IPS DF 6.9 (cell line): ENCODE data around the gene ATAD3A.
"Not testable (repeated sequence)": the region's sequence is repeated elsewhere in the genome, so short reads cannot be mapped to it uniquely, and the experiment has no call there.

Experiments
- DNase-seq: peaks from one replicate; pipeline ENCODE4 v3.0.0-alpha.2; 2013; ENCODE audit warnings: low read depth, low spot score
- H3K27ac ChIP-seq: one replicate; pipeline ENCODE4 v1.5.1; 2013; ENCODE audit warnings: low read length, control low read depth
- H3K27me3 ChIP-seq: 2 replicates; pipeline ENCODE4 v1.6.1; 2013; ENCODE audit warnings: mild to moderate bottlenecking, low read length; ENCODE audit not compliant: control insufficient read depth, insufficient read depth
- H3K36me3 ChIP-seq: 2 replicates; pipeline ENCODE4 v1.6.1; 2013; ENCODE audit warnings: low read length; ENCODE audit not compliant: control insufficient read depth, insufficient read depth
- H3K4me1 ChIP-seq: 2 replicates; pipeline ENCODE4 v1.6.1; 2013; ENCODE audit warnings: low read length; ENCODE audit not compliant: control insufficient read depth, insufficient read depth
- H3K4me3 ChIP-seq: 2 replicates; pipeline ENCODE4 v1.5.1; 2013; ENCODE audit warnings: mild to moderate bottlenecking, low read length
- H3K9me3 ChIP-seq: 2 replicates; pipeline ENCODE4 v1.6.1; 2013; ENCODE audit warnings: low read length, inconsistent platforms; ENCODE audit not compliant: control insufficient read depth, insufficient read depth
- WGBS: extraction: QIAGEN DNeasy Blood & Tissue Kit; methylation state at CpG from one replicate; pipeline ENCODE4 v1.1.7; 2013; ENCODE audit warnings: mixed read lengths, missing lambda C conversion rate; ENCODE audit not compliant: insufficient read length, insufficient coverage; 5-methylcytosine and 5-hydroxymethylcytosine counted together

Gene ATAD3A

GRCh38 chr1:1479547-1480487 is 32.1 kb upstream of the ATAD3A start:
- Histone ChIP-seq H3K4me1 (no peaks in the 10 kb centered on the region), H3K4me3 (no peak overlapping the region), H3K27me3 (no peaks in the 10 kb centered on the region), H3K9me3 (no peaks in the 10 kb centered on the region), H3K27ac (no peak overlapping the region), H3K36me3 (peaks cover 37% of the 10 kb centered on the region)
- no peak for DNase-seq
- no CpG with 5 or more reads among the region's 42 CpGs for WGBS

GRCh38 chr1:1480488-1480867 is 31.5 kb upstream of the ATAD3A start:
- H3K9me3 ChIP-seq, H3K4me1 ChIP-seq, H3K4me3 ChIP-seq, DNase-seq, H3K27me3 ChIP-seq, H3K27ac ChIP-seq: not testable (repeated sequence)
- peaks cover 39% of the 10 kb centered on the region for H3K36me3 ChIP-seq
- WGBS, result no CpG with 5 or more reads among the region's 16 CpGs

- H3K9me3 ChIP-seq, H3K4me1 ChIP-seq, H3K4me3 ChIP-seq, H3K27ac ChIP-seq, H3K27me3 ChIP-seq, DNase-seq: not testable (repeated sequence)
- peaks cover 39% of the 10 kb centered on the region for H3K36me3 ChIP-seq
- no CpG with 5 or more reads among the region's 30 CpGs for WGBS
Measured at GRCh38 chr1:1481811-1482210, 30.2 kb upstream of the ATAD3A start.

- no CpG with 5 or more reads among the region's 14 CpGs for WGBS
- Histone ChIP-seq H3K4me1 (no peaks in the 10 kb centered on the region), H3K27me3 (no peaks in the 10 kb centered on the region), H3K36me3 (peaks cover 40% of the 10 kb centered on the region), H3K27ac (no peak overlapping the region), H3K9me3 (no peaks in the 10 kb centered on the region), H3K4me3 (no peak overlapping the region)
- DNase-seq, result no peak
Measured at GRCh38 chr1:1482856-1483255, 29.1 kb upstream of the ATAD3A start.

DNA sequence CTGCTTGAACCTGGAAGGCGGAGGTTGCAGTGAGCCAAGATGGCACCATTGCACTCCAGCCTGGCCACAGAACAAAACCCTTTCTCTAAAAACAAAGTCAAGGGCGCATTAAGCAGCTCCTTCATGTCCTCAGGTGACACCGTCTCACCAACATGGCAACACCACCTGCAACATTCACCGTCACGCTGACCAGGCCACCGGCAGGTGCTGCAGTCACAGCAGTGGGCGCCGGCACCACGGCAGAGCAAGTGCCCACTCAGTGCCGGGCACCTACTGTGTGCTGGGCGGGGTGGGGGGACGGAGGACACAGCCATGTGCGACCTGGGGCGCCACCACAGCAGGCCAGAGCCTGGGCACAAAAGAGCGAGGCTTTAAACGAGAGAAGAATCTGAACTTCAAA is 28.2 kb upstream of the ATAD3A start:
- Histone ChIP-seq H3K9me3 (no peaks in the 10 kb centered on the region), H3K36me3 (peaks cover 35% of the 10 kb centered on the region), H3K27ac (no peak overlapping the region), H3K4me3 (no peak overlapping the region), H3K27me3 (no peaks in the 10 kb centered on the region), H3K4me1 (no peaks in the 10 kb centered on the region)
- DNase-seq, result no peak
- WGBS, result no CpG with 5 or more reads among the region's 16 CpGs

DNA sequence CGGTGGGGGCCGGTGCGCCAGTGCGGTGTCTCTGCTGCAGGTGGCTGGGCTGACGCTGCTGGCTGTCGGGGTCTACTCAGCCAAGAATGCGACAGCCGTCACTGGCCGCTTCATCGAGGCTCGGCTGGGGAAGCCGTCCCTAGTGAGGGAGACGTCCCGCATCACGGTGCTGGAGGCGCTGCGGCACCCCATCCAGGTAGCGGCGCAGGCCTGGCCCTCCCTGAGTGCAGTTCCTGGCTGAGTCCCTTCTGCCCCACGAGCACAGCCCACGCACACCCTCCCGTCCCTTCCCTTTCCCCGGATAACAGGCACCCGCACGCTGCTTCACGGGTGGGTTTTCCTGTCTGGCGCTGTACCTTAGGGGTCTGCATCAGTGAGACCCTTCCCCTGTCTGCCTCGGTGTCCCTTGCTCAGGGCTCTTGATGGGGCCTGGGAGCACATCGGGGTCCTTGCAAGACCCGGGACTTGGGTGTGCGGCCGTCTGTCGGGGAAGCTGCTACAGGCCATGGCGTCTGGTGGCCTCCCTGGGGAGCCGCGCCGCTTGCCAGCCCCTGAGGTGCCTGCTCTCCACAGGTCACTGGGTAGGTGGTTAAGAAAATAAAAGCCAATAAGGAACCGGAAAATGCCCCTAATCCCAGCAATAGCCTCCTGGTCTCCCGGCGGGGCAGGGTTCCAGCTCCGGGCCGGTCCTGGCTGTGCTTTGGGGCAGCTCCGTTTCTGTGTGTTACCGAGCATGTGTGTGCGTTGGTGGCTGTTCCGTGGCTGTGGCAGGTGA is 26.8 kb upstream of the ATAD3A start:
- no CpG with 5 or more reads among the region's 46 CpGs for WGBS
- H3K27me3 ChIP-seq, H3K9me3 ChIP-seq, H3K4me1 ChIP-seq, DNase-seq, H3K4me3 ChIP-seq, H3K27ac ChIP-seq: not testable (repeated sequence)
- peaks cover 31% of the 10 kb centered on the region for H3K36me3 ChIP-seq

- peaks cover 37% of the 10 kb centered on the region for H3K36me3 ChIP-seq
- H3K4me3 ChIP-seq, H3K4me1 ChIP-seq, H3K27me3 ChIP-seq, H3K27ac ChIP-seq, H3K9me3 ChIP-seq, DNase-seq: not testable (repeated sequence)
- no CpG with 5 or more reads among the region's 31 CpGs for WGBS
Measured at GRCh38 chr1:1485755-1486317, 26.1 kb upstream of the ATAD3A start.

- H3K4me1 ChIP-seq, result no peaks in the 10 kb centered on the region
- H3K4me3 ChIP-seq, result no peak overlapping the region
- no CpG with 5 or more reads among the region's 18 CpGs for WGBS
- peaks cover 34% of the 10 kb centered on the region for H3K36me3 ChIP-seq
- H3K9me3 ChIP-seq, result no peaks in the 10 kb centered on the region
- H3K27me3 ChIP-seq, result no peaks in the 10 kb centered on the region
- H3K27ac ChIP-seq, result no peak overlapping the region
- no peak for DNase-seq
Measured at GRCh38 chr1:1487701-1488100, 24.3 kb upstream of the ATAD3A start.

- Histone ChIP-seq H3K27ac (no peak overlapping the region), H3K9me3 (no peaks in the 10 kb centered on the region), H3K36me3 (peaks cover 27% of the 10 kb centered on the region), H3K4me1 (no peaks in the 10 kb centered on the region), H3K4me3 (no peak overlapping the region), H3K27me3 (no peaks in the 10 kb centered on the region)
- no peak for DNase-seq
- no CpG with 5 or more reads among the region's 16 CpGs for WGBS
Measured at GRCh38 chr1:1489231-1489630, 22.7 kb upstream of the ATAD3A start.

- Histone ChIP-seq H3K27ac (no peak overlapping the region), H3K4me1 (no peaks in the 10 kb centered on the region), H3K9me3 (no peaks in the 10 kb centered on the region), H3K4me3 (no peak overlapping the region), H3K36me3 (peaks cover 27% of the 10 kb centered on the region), H3K27me3 (no peaks in the 10 kb centered on the region)
- DNase-seq, result no peak
- no CpG with 5 or more reads among the region's 19 CpGs for WGBS
Measured at GRCh38 chr1:1489861-1490260, 22.1 kb upstream of the ATAD3A start.
